NCI-H82 treated with DMSO at 0.1 percent for 48 hours (cell line): Measurements from ENCODE around the gene SCN2A.

Experiments
- DNase-seq: peaks from one replicate; lab custom pipeline; 2025; ENCODE audit not compliant: unreplicated experiment; lab: John Stamatoyannopoulos, UW

The SCN2A gene

GRCh38 chr2:165410276-165410675, 171.1 kb downstream of the SCN2A start:
- DNase-seq: no peak

- DNase-seq: no peak
Observed at GRCh38 chr2:165414187-165414586, 175.0 kb downstream of the SCN2A start.

GRCh38 chr2:165417009-165417408, 177.8 kb downstream of the SCN2A start:
- no peak for DNase-seq

- no peak for DNase-seq
Observed at GRCh38 chr2:165420231-165420630, 181.0 kb downstream of the SCN2A start.

- no peak for DNase-seq
Observed at GRCh38 chr2:165423081-165423480, 183.9 kb downstream of the SCN2A start.

GRCh38 chr2:165425556-165425955, 186.3 kb downstream of the SCN2A start:
- no peak for DNase-seq

- DNase-seq: no peak
Observed at GRCh38 chr2:165427686-165428085, 188.5 kb downstream of the SCN2A start.

- no peak for DNase-seq
Observed at GRCh38 chr2:165428926-165429325, 189.7 kb downstream of the SCN2A start.

GRCh38 chr2:165431014-165431413, 191.8 kb downstream of the SCN2A start:
- no peak for DNase-seq

GRCh38 chr2:165432234-165432966, 193.2 kb downstream of the SCN2A start:
- no peak for DNase-seq

GRCh38 chr2:165434865-165435496, 195.8 kb downstream of the SCN2A start:
- no peak for DNase-seq

- no peak for DNase-seq
Observed at GRCh38 chr2:165435611-165436010, 196.4 kb downstream of the SCN2A start.

GRCh38 chr2:165436559-165436958, 197.3 kb downstream of the SCN2A start:
- no peak for DNase-seq

- no peak for DNase-seq
Observed at GRCh38 chr2:165440367-165440766, 201.2 kb downstream of the SCN2A start.
